GM15510 (cell line): ENCODE results near the gene SEC16A.

ENCODE experiments used
- POLR2A ChIP-seq: IDR thresholded peaks from 3 replicates; pipeline ENCODE4 v1.6.1; 2011; ENCODE audit warnings: borderline replicate concordance; ENCODE audit not compliant: insufficient read length; ENCODE audit errors: extremely low read depth

The SEC16A gene

GRCh38 chr9:136403915-136404800 lies 78.7 kb downstream of the SEC16A start:
- no peak for TF ChIP-seq POLR2A

GRCh38 chr9:136403538-136403914 lies 79.3 kb downstream of the SEC16A start:
- peak; percentile 32 for TF ChIP-seq POLR2A

- no peak for TF ChIP-seq POLR2A
These were observed 80.8 kb downstream of the SEC16A start for GRCh38 chr9:136402067-136402466.

GRCh38 chr9:136401173-136401922 lies 81.5 kb downstream of the SEC16A start:
- TF ChIP-seq POLR2A, result no peak

GRCh38 chr9:136400038-136400834 lies 82.6 kb downstream of the SEC16A start, which contains the start of gene SNAPC4:
TSS of gene SNAPC4 (minus strand) at chr9:136400170. CDS start at chr9:136398428, 1,742 bp downstream.
- TF ChIP-seq POLR2A, result peak; percentile 94

- TF ChIP-seq POLR2A, result no peak
These were observed 83.4 kb downstream of the SEC16A start for GRCh38 chr9:136399176-136400037.

GRCh38 chr9:136398286-136398685 lies 84.6 kb downstream of the SEC16A start:
- TF ChIP-seq POLR2A, result no peak

- no peak for TF ChIP-seq POLR2A
These were observed 85.2 kb downstream of the SEC16A start for GRCh38 chr9:136397643-136398042.

- no peak for TF ChIP-seq POLR2A
These were observed 86.7 kb downstream of the SEC16A start for GRCh38 chr9:136396219-136396515.

GRCh38 chr9:136395345-136396218 lies 87.3 kb downstream of the SEC16A start:
- no peak for TF ChIP-seq POLR2A

GRCh38 chr9:136395020-136395340 lies 87.9 kb downstream of the SEC16A start:
- no peak for TF ChIP-seq POLR2A

GRCh38 chr9:136394312-136395019 lies 88.4 kb downstream of the SEC16A start:
- TF ChIP-seq POLR2A, result no peak

- TF ChIP-seq POLR2A, result no peak
These were observed 89.3 kb downstream of the SEC16A start for GRCh38 chr9:136393531-136393930.
